ENCODE results near the gene DAP. TPM values are rescaled to one million over a fixed set of nuclear protein-coding genes. Genes with fewer than 3 reads are reported as not detected.
A peak's percentile ranks its signal among the peaks of the same experiment; 100 is the strongest.

The DAP gene
- total RNA-seq, 1 experiment from 2014 or later = 106 TPM

DNA sequence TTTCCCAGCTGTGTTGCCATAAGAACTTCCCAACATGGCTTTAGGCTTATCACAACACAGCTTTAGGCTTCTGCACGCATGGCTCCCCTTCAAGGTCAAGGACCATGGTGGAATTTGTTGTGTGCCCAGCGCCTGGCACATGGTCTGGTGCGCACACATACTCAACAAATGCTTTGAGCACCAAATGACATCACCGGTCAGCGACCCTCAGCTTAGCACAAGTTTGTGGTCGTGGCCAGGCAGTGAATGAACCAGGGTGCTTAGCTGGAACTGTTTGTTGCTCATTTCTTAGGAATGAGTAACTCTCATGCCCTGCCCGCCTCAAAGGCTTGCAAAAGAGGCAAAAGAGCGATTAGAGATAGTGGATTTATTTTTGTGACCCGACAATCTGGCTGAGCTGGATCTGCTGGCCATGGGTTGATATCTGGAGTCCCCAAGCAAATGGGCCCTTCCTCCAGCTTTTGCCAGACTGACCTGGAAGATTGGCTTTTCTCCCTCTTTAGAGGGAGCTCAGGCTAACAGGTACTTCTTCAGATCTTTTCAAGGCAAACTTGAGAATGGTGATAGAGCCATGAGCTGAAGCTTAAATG is 58.9 kb downstream of the DAP start:
- Histone ChIP-seq H3K4me2 (ENCODE audit: low read length) (peak overlapping the region; percentile 71), H3K79me2 (ENCODE audit: low read length) (peaks cover 70% of the 10 kb centered on the region), H3K36me3 (ENCODE audit: low read depth, low read length) (peaks cover 42% of the 10 kb centered on the region; the same call in 1 of the 2 replicates), H3K9ac (ENCODE audit: low read length) (peak overlapping the region; percentile 75), H3K27me3 (ENCODE audit: low read length) (no peaks in the 10 kb centered on the region), H3K9me2 (replicated peaks; ENCODE audit: low read length) (no peaks in the 10 kb centered on the region), H2AFZ (ENCODE audit: low read length) (no peak overlapping the region), H3K4me3 (ENCODE audit: low read length) (peak overlapping the region; percentile 24), H3K4me1 (ENCODE audit: insufficient read depth, low read length) (peaks cover 62% of the 10 kb centered on the region), H3K9me3 (ENCODE audit: low read length) (no peaks in the 10 kb centered on the region), H3F3A (ENCODE audit: low read length, unreplicated experiment) (peaks cover 43% of the 10 kb centered on the region), H4K20me1 (ENCODE audit: low read length) (no peaks in the 10 kb centered on the region), H3K27ac (ENCODE audit: low read length) (peak overlapping the region; percentile 93)
- BruUV-seq (replicated peaks) = no TSS peak
- intact Hi-C loops (cut with micrococcal nuclease) = loop anchor here (5.0 kb wide), 1 partner anchor 35 kb away; no protein-coding TSS in a partner anchor
- ChIA-PET CTCF (interaction anchor here (0.6 to 0.7 kb wide), 3 partner anchors 131 to 1019 kb away, joined by 3 to 7 read pairs (median 3); no protein-coding TSS in a partner anchor), POLR2A (ENCODE audit: unreplicated experiment) (interaction anchor here (0.5 to 0.9 kb wide), 2 partner anchors 22 to 74 kb away, joined by 3 read pairs; no protein-coding TSS in a partner anchor)
- DNase-seq = peak; percentile 98
- ATAC-seq = peak; percentile 8
- TF ChIP-seq, protein P1, sequence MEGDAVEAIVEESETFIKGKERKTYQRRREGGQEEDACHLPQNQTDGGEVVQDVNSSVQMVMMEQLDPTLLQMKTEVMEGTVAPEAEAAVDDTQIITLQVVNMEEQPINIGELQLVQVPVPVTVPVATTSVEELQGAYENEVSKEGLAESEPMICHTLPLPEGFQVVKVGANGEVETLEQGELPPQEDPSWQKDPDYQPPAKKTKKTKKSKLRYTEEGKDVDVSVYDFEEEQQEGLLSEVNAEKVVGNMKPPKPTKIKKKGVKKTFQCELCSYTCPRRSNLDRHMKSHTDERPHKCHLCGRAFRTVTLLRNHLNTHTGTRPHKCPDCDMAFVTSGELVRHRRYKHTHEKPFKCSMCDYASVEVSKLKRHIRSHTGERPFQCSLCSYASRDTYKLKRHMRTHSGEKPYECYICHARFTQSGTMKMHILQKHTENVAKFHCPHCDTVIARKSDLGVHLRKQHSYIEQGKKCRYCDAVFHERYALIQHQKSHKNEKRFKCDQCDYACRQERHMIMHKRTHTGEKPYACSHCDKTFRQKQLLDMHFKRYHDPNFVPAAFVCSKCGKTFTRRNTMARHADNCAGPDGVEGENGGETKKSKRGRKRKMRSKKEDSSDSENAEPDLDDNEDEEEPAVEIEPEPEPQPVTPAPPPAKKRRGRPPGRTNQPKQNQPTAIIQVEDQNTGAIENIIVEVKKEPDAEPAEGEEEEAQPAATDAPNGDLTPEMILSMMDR (conservative IDR thresholded peaks at IDR 0.05; ENCODE audit: low read depth, low read length) = no peak
- TF ChIP-seq EZH2 (IDR thresholded peaks at IDR 0.05; ENCODE audit: low read length, unreplicated experiment) (no peak), EZH2phosphoT487 (IDR thresholded peaks at IDR 0.05; ENCODE audit: borderline replicate concordance, low read length) (no peak)

DNA sequence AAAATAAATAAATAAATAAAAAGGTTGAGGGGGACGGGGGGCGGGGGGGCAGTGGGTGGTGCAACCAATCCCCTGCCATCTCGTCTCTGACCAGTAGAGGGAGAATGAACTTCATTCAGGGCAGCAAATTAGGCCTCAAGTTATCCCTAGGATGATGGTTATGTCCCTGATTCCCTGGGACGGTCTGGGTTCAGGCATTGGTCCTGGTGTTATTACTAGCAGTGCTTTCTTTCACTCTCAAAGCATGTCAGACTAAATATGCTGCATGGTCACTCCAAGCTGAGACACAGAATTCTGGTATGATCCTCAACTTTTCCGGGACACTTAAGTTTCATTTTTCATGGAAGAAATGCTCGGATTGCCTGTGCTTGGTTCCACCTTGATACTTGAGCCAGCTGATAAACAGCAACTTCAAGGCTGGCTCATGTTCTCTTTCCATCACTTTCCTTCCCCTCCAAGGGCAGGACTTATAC is 59.4 kb downstream of the DAP start:
- H3K79me2 ChIP-seq (ENCODE audit: low read length) = peaks cover 70% of the 10 kb centered on the region
- BruUV-seq (replicated peaks) = no TSS peak
- H4K20me1 ChIP-seq (ENCODE audit: low read length) = no peaks in the 10 kb centered on the region
- H3K9me3 ChIP-seq (ENCODE audit: low read length) = no peaks in the 10 kb centered on the region
- no peak overlapping the region for H2AFZ ChIP-seq (ENCODE audit: low read length)
- TF ChIP-seq, protein P1 (conservative IDR thresholded peaks at IDR 0.05; ENCODE audit: low read depth, low read length) = peak; percentile 74
- no peak for TF ChIP-seq EZH2phosphoT487 (IDR thresholded peaks at IDR 0.05; ENCODE audit: borderline replicate concordance, low read length)
- TF ChIP-seq EZH2 (IDR thresholded peaks at IDR 0.05; ENCODE audit: low read length, unreplicated experiment) = no peak
- DNase-seq (peak; percentile 81), ATAC-seq (no peak)
- H3K27me3 ChIP-seq (ENCODE audit: low read length) = no peaks in the 10 kb centered on the region
- H3K4me2 ChIP-seq (ENCODE audit: low read length) = peak overlapping the region; percentile 71
- CTCF ChIA-PET = interaction anchor here (0.6 kb wide), 1 partner anchor 131 kb away, joined by 7 read pairs; no protein-coding TSS in a partner anchor
- H3K4me3 ChIP-seq (ENCODE audit: low read length) = peak overlapping the region; percentile 24; the same call in 1 of the 2 replicates
- POLR2A ChIA-PET (ENCODE audit: unreplicated experiment) = interaction anchor here (0.9 kb wide), 1 partner anchor 23 kb away, joined by 3 read pairs; no protein-coding TSS in a partner anchor
- H3K27ac ChIP-seq (ENCODE audit: low read length) = peak overlapping the region; percentile 93
- H3K9me2 ChIP-seq (replicated peaks; ENCODE audit: low read length) = no peaks in the 10 kb centered on the region
- intact Hi-C loops (cut with micrococcal nuclease) = loop anchor here (5.0 kb wide), 1 partner anchor 36 kb away; no protein-coding TSS in a partner anchor
- H3K4me1 ChIP-seq (ENCODE audit: insufficient read depth, low read length) = peaks cover 60% of the 10 kb centered on the region
- H3K36me3 ChIP-seq (ENCODE audit: low read depth, low read length) = peaks cover 42% of the 10 kb centered on the region; the same call in 1 of the 2 replicates
- H3K9ac ChIP-seq (ENCODE audit: low read length) = peak overlapping the region; percentile 75
- H3F3A ChIP-seq (ENCODE audit: low read length, unreplicated experiment) = peaks cover 43% of the 10 kb centered on the region

DNA sequence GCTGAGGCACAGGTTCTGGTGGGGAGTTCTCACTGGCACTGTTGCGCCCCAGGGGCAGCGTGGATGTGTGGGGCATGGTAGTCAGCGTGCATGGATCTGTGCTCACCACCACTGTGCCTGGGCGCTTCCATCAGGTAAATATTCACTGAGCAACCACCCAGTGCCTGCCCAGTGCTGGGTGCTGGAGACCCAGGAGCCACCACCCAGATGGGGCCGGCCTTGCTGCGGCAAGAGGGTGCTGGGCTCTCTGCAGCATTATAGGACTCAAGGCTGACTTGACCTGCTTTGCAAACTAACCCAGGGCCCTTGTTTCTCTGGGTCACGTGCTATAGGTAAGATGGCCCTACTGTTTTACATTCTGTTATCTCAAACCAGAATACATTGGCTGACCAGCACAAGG is 60.5 kb downstream of the DAP start:
- Histone ChIP-seq H3F3A (ENCODE audit: low read length, unreplicated experiment) (peaks cover 40% of the 10 kb centered on the region), H3K79me2 (ENCODE audit: low read length) (peaks cover 72% of the 10 kb centered on the region), H3K9me3 (ENCODE audit: low read length) (no peaks in the 10 kb centered on the region), H3K4me2 (ENCODE audit: low read length) (no peak overlapping the region), H2AFZ (ENCODE audit: low read length) (no peak overlapping the region), H3K4me1 (ENCODE audit: insufficient read depth, low read length) (peaks cover 60% of the 10 kb centered on the region), H3K9ac (ENCODE audit: low read length) (no peak overlapping the region), H4K20me1 (ENCODE audit: low read length) (no peaks in the 10 kb centered on the region), H3K27ac (ENCODE audit: low read length) (no peak overlapping the region), H3K36me3 (ENCODE audit: low read depth, low read length) (peaks cover 45% of the 10 kb centered on the region; the same call in 1 of the 2 replicates), H3K27me3 (ENCODE audit: low read length) (no peaks in the 10 kb centered on the region), H3K9me2 (replicated peaks; ENCODE audit: low read length) (no peaks in the 10 kb centered on the region), H3K4me3 (ENCODE audit: low read length) (no peak overlapping the region)
- no peak for DNase-seq
- BruUV-seq (replicated peaks) = no TSS peak
- ChIA-PET CTCF (no interaction called here), POLR2A (ENCODE audit: unreplicated experiment) (no interaction called here)
- intact Hi-C loops (cut with micrococcal nuclease) = loop anchor here (5.0 kb wide), 1 partner anchor 37 kb away; no protein-coding TSS in a partner anchor
- no peak for ATAC-seq
- TF ChIP-seq EZH2phosphoT487 (IDR thresholded peaks at IDR 0.05; ENCODE audit: borderline replicate concordance, low read length) (no peak), EZH2 (IDR thresholded peaks at IDR 0.05; ENCODE audit: low read length, unreplicated experiment) (no peak)
- TF ChIP-seq, protein P1 (conservative IDR thresholded peaks at IDR 0.05; ENCODE audit: low read depth, low read length) = no peak

Data from PC-3 (cell line).